HCT116 (cell line): Measurements from ENCODE around the gene RSPO1. TPM values are rescaled to one million over a fixed set of nuclear protein-coding genes. Genes with fewer than 3 reads are reported as not detected.

Source experiments
- ATAC-seq: fragments of 200-7000 bp; cut with Tn5 transposase; 2 replicates; pipeline ENCODE4 v1.9.1; 2020; ENCODE audit warnings: mild to moderate bottlenecking, moderate library complexity
- BruUV-seq: library from RNA; stranded (reverse); fragments of 400-500 nt; replicated peaks from 2 replicates; lab custom pipeline; 2021; lab: Mats Ljungman, UMichigan
- CTCF ChIA-PET: fragments of 300-600 bp; sonication (Branson Sonifier 250); formaldehyde crosslinking; loops from one replicate; lab custom pipeline; 2021; ENCODE audit warnings: antibody characterized with exemption; lab: Charles Lee
- POLR2A ChIA-PET: fragments of 300-600, 350-600 bp; sonication (Branson Sonifier 250); formaldehyde crosslinking; loops from one replicate; lab custom pipeline; 2021; ENCODE audit warnings: antibody characterized with exemption; lab: Charles Lee
- RAD21 ChIA-PET, 2 experiments: fragments of 300-600 bp; sonication (Branson Sonifier 250); formaldehyde crosslinking; loops; one replicate each; lab custom pipeline; 2023; ENCODE audit warnings: low total read pairs in 2 of 2; ENCODE audit not compliant: uncharacterized antibody in 2 of 2, unreplicated experiment in 2 of 2, low non-redundant PET in 1 of 2; lab: Charles Lee
- DNase-seq: peaks from one replicate; pipeline ENCODE4 v3.0.0-alpha.2; 2010; ENCODE audit warnings: low read depth, low spot score
- H2AFZ ChIP-seq: fragments of 200-600 bp; shearing (Covaris generic), sonication (generic); 2 replicates; pipeline ENCODE4 v1.6.1; 2017; ENCODE audit warnings: low read depth, mixed run types, mixed read lengths, antibody characterized with exemption, low read length; ENCODE audit not compliant: poor library complexity, severe bottlenecking
- H3K27ac ChIP-seq: 2 replicates; pipeline ENCODE4 v1.5.1; 2012; ENCODE audit warnings: low read depth, low read length
- H3K27me3 ChIP-seq: fragments of 200-600 bp; sonication (generic); 2 replicates; pipeline ENCODE4 v1.6.1; 2016; ENCODE audit warnings: mixed run types, low read length, mixed read lengths; ENCODE audit not compliant: insufficient read depth
- H3K36me3 ChIP-seq, 2 experiments: fragments of 200-500 bp in 1 of 2; fragments of 200-600 bp in 1 of 2; sonication (Bioruptor generic) in 1 of 2; sonication (generic) in 1 of 2; 2 replicates each; pipeline versions ENCODE4 v1.5.1 to v1.6.1; 2014 to 2016; ENCODE audit warnings: low read length in 2 of 2, inconsistent platforms in 1 of 2, mixed read lengths in 1 of 2, mixed run types in 1 of 2; ENCODE audit not compliant: insufficient read depth in 2 of 2, control insufficient read depth in 1 of 2
- H3K4me1 ChIP-seq, 2 experiments: fragments of 200-600 bp in 1 of 2; sonication (generic) in 1 of 2; 2 replicates each; pipeline versions ENCODE4 v1.5.1 to v1.6.1; 2012 to 2017; ENCODE audit warnings: low read length in 2 of 2, inconsistent platforms in 1 of 2, mild to moderate bottlenecking in 1 of 2, mixed read lengths in 1 of 2, mixed run types in 1 of 2, moderate library complexity in 1 of 2; ENCODE audit not compliant: insufficient read depth in 2 of 2, control insufficient read depth in 1 of 2
- H3K4me2 ChIP-seq: fragments of 200-600 bp; sonication (generic); 2 replicates; pipeline ENCODE4 v1.6.1; 2017; ENCODE audit warnings: mixed run types, low read length, mixed read lengths
- H3K4me3 ChIP-seq, 2 experiments: fragments of 200-600 bp in 1 of 2; sonication (generic) in 1 of 2; replicated peaks in 1 of 2; 2 replicates each; pipeline ENCODE4 v1.5.1; 2011 to 2016; ENCODE audit warnings: low read length in 2 of 2, control low read depth in 1 of 2, low read depth in 1 of 2, mild to moderate bottlenecking in 1 of 2, mixed read lengths in 1 of 2, mixed run types in 1 of 2
- H3K79me2 ChIP-seq: fragments of 200-600 bp; sonication (generic); 2 replicates; pipeline ENCODE4 v1.6.1; 2017; ENCODE audit warnings: mild to moderate bottlenecking, mixed run types, low read length, moderate library complexity, mixed read lengths; ENCODE audit not compliant: insufficient read depth
- H3K9ac ChIP-seq: fragments of 200-600 bp; sonication (generic); 2 replicates; pipeline ENCODE4 v1.6.1; 2016; ENCODE audit warnings: low read length, mixed read lengths
- H3K9me2 ChIP-seq: fragments of 200-600 bp; sonication (generic), shearing (Covaris generic); 2 replicates; pipeline ENCODE4 v1.6.1; 2017; ENCODE audit warnings: mixed run types, mild to moderate bottlenecking, moderate library complexity; ENCODE audit not compliant: insufficient read depth
- H3K9me3 ChIP-seq, 2 experiments: fragments of 200-500 bp in 1 of 2; fragments of 200-600 bp in 1 of 2; sonication (Bioruptor generic) in 1 of 2; sonication (generic) in 1 of 2; 2 replicates each; pipeline ENCODE4 v1.6.1; 2014 to 2017; ENCODE audit warnings: low read length in 2 of 2, mixed read lengths in 2 of 2, inconsistent platforms in 1 of 2, low read depth in 1 of 2, mild to moderate bottlenecking in 1 of 2, mixed run types in 1 of 2, moderate library complexity in 1 of 2; ENCODE audit not compliant: control insufficient read depth in 1 of 2, insufficient read depth in 1 of 2
- H4K20me1 ChIP-seq: fragments of 200-600 bp; sonication (generic), shearing (Covaris generic); 2 replicates; pipeline ENCODE4 v1.6.1; 2017; ENCODE audit warnings: mixed run types, mild to moderate bottlenecking, moderate library complexity; ENCODE audit not compliant: insufficient read depth
- CBX3 ChIP-seq: IDR thresholded peaks from 2 replicates; pipeline ENCODE4 v1.6.1; 2012; ENCODE audit warnings: low read depth
- CEBPB ChIP-seq: IDR thresholded peaks from 2 replicates; pipeline ENCODE4 v1.6.1; 2012; ENCODE audit warnings: low read depth
- EGR1 ChIP-seq: IDR thresholded peaks from 2 replicates; pipeline ENCODE4 v1.6.1; 2012; ENCODE audit warnings: low read depth
- ELF1 ChIP-seq: IDR thresholded peaks from 2 replicates; pipeline ENCODE4 v1.6.1; 2012; ENCODE audit warnings: low read depth, borderline replicate concordance
- EZH2 ChIP-seq: fragments of 200-600 bp; sonication (generic); IDR thresholded peaks from 2 replicates; pipeline ENCODE4 v1.6.1; 2017; ENCODE audit warnings: antibody characterized with exemption, mixed run types
- EZH2phosphoT487 ChIP-seq: fragments of 200-600 bp; IDR thresholded peaks from 2 replicates; pipeline ENCODE4 v1.6.1; 2018; ENCODE audit warnings: antibody characterized with exemption, borderline replicate concordance
- JUND ChIP-seq: IDR thresholded peaks from 2 replicates; pipeline ENCODE4 v1.6.1; 2012
- POLR2A ChIP-seq: IDR thresholded peaks from 2 replicates; pipeline ENCODE4 v1.7.0; 2011; ENCODE audit warnings: borderline replicate concordance; ENCODE audit not compliant: insufficient read depth, insufficient read length; ENCODE audit errors: extremely low read depth
- POLR2AphosphoS5 ChIP-seq: IDR thresholded peaks from 2 replicates; pipeline ENCODE4 v1.6.1; 2011; ENCODE audit warnings: mild to moderate bottlenecking, low read depth, low read length, moderate library complexity
- RAD21 ChIP-seq: IDR thresholded peaks from 2 replicates; pipeline ENCODE4 v1.6.1; 2012; ENCODE audit warnings: low read depth, mild to moderate bottlenecking
- SIN3A ChIP-seq: IDR thresholded peaks from 2 replicates; pipeline ENCODE4 v1.6.1; 2012; ENCODE audit warnings: low read depth
- SP1 ChIP-seq: IDR thresholded peaks from 2 replicates; pipeline ENCODE4 v1.6.1; 2012; ENCODE audit warnings: low read depth
- TCF7L2 ChIP-seq: IDR thresholded peaks from 2 replicates; pipeline ENCODE4 v1.7.0; 2011; ENCODE audit warnings: borderline replicate concordance, inconsistent platforms; ENCODE audit not compliant: insufficient read depth, insufficient read length; ENCODE audit errors: extremely low read depth
- ZFX ChIP-seq: fragments of 450-650 bp; IDR thresholded peaks from 2 replicates; pipeline ENCODE4 v1.6.1; 2017
- ZNF274 ChIP-seq: fragments of 200-500 bp; sonication (Bioruptor generic); IDR thresholded peaks from 2 replicates; pipeline ENCODE4 v1.6.1; 2014; ENCODE audit warnings: mild to moderate bottlenecking, low read depth, low read length, inconsistent platforms
- intact Hi-C: fragments of 100-400 bp; cut with micrococcal nuclease; formaldehyde crosslinking; loops from 2 replicates; pipeline ENCODE4 v1.10.0; 2022
- total RNA-seq: library from RNA; stranded (reverse); gene quantifications from one replicate; pipeline ENCODE4 v1.2.1, GENCODE V29; 2021; ENCODE audit not compliant: unreplicated experiment
- TF ChIP-seq, protein P1 (sequence below): IDR thresholded peaks from 2 replicates; pipeline ENCODE4 v1.6.1; 2012
- TF ChIP-seq, protein P2 (sequence below): IDR thresholded peaks from 2 replicates; pipeline ENCODE4 v1.6.1; 2012
- TF ChIP-seq, protein P3 (sequence below), 3 experiments: fragments of 200-600 bp in 1 of 3; sonication (generic) in 1 of 3; IDR thresholded peaks in 2 of 3; conservative IDR thresholded peaks in 1 of 3; 2 replicates each; pipeline ENCODE4 v1.5.1; 2012 to 2017; ENCODE audit warnings: low read depth in 2 of 3, low read length in 2 of 3, antibody characterized with exemption in 1 of 3, borderline replicate concordance in 1 of 3, control low read depth in 1 of 3, mild to moderate bottlenecking in 1 of 3, mixed read lengths in 1 of 3, mixed run types in 1 of 3, moderate library complexity in 1 of 3; ENCODE audit not compliant: insufficient read depth in 1 of 3
- TF ChIP-seq, protein P4 (sequence below): IDR thresholded peaks from 2 replicates; pipeline ENCODE4 v1.6.1; 2012; ENCODE audit warnings: low read depth

Gene RSPO1
- total RNA-seq, 1 experiment from 2014 or later, result 0.15 TPM

DNA sequence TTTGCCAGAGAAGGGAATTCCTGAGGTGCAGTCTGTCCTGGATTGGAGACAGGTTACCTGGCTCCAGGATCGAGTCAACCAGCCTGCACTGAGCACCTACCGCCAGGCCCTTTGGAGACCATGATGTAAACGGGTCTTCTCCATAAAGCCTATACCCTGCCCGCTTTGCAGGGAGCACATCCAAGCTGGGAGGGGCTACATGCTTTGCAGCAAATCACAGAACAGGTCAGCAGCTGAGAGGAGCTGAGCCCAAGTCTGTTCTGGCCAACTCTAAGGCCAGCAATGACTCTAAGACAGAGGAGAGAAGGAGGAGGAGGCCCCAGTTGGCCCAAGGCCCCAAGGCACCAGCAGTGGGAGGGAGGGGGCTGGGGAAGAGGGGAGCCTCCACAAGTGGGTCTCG, 15.5 kb upstream of the RSPO1 start:
- Histone ChIP-seq H4K20me1 (no peaks in the 10 kb centered on the region), H3K27me3 (no peaks in the 10 kb centered on the region), H3K9me2 (no peaks in the 10 kb centered on the region), H3K36me3 (no peaks in the 10 kb centered on the region), H3K79me2 (no peaks in the 10 kb centered on the region), H3K9ac (no peak overlapping the region), H3K4me1 (no peaks in the 10 kb centered on the region), H3K4me3 (no peak overlapping the region), H3K27ac (no peak overlapping the region), H3K4me2 (no peak overlapping the region), H2AFZ (no peak overlapping the region), H3K9me3 (no peaks in the 10 kb centered on the region)
- ATAC-seq (no peak), DNase-seq (no peak)
- ChIA-PET RAD21 (no interaction called here), CTCF (no interaction called here), POLR2A (no interaction called here)
- TF ChIP-seq SP1 (no peak), POLR2A (no peak), EGR1 (no peak), TCF7L2 (no peak), JUND (no peak), SIN3A (no peak), EZH2 (no peak), ELF1 (no peak), RAD21 (no peak), ZFX (no peak), CEBPB (no peak), POLR2AphosphoS5 (no peak), ZNF274 (no peak), EZH2phosphoT487 (no peak), CBX3 (no peak)
- TF ChIP-seq, protein P1, sequence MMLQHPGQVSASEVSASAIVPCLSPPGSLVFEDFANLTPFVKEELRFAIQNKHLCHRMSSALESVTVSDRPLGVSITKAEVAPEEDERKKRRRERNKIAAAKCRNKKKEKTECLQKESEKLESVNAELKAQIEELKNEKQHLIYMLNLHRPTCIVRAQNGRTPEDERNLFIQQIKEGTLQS, result no peak
- TF ChIP-seq, protein P2, sequence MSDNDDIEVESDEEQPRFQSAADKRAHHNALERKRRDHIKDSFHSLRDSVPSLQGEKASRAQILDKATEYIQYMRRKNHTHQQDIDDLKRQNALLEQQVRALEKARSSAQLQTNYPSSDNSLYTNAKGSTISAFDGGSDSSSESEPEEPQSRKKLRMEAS, result no peak
- TF ChIP-seq, protein P3, sequence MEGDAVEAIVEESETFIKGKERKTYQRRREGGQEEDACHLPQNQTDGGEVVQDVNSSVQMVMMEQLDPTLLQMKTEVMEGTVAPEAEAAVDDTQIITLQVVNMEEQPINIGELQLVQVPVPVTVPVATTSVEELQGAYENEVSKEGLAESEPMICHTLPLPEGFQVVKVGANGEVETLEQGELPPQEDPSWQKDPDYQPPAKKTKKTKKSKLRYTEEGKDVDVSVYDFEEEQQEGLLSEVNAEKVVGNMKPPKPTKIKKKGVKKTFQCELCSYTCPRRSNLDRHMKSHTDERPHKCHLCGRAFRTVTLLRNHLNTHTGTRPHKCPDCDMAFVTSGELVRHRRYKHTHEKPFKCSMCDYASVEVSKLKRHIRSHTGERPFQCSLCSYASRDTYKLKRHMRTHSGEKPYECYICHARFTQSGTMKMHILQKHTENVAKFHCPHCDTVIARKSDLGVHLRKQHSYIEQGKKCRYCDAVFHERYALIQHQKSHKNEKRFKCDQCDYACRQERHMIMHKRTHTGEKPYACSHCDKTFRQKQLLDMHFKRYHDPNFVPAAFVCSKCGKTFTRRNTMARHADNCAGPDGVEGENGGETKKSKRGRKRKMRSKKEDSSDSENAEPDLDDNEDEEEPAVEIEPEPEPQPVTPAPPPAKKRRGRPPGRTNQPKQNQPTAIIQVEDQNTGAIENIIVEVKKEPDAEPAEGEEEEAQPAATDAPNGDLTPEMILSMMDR (IDR thresholded peaks at IDR 0.05 in 2 of 3, conservative IDR thresholded peaks at IDR 0.05 in 1 of 3; ENCODE audit: borderline replicate concordance in 1 of 3, insufficient read depth in 1 of 3, low read depth in 2 of 3, low read length in 2 of 3), result no peak
- TF ChIP-seq, protein P4, sequence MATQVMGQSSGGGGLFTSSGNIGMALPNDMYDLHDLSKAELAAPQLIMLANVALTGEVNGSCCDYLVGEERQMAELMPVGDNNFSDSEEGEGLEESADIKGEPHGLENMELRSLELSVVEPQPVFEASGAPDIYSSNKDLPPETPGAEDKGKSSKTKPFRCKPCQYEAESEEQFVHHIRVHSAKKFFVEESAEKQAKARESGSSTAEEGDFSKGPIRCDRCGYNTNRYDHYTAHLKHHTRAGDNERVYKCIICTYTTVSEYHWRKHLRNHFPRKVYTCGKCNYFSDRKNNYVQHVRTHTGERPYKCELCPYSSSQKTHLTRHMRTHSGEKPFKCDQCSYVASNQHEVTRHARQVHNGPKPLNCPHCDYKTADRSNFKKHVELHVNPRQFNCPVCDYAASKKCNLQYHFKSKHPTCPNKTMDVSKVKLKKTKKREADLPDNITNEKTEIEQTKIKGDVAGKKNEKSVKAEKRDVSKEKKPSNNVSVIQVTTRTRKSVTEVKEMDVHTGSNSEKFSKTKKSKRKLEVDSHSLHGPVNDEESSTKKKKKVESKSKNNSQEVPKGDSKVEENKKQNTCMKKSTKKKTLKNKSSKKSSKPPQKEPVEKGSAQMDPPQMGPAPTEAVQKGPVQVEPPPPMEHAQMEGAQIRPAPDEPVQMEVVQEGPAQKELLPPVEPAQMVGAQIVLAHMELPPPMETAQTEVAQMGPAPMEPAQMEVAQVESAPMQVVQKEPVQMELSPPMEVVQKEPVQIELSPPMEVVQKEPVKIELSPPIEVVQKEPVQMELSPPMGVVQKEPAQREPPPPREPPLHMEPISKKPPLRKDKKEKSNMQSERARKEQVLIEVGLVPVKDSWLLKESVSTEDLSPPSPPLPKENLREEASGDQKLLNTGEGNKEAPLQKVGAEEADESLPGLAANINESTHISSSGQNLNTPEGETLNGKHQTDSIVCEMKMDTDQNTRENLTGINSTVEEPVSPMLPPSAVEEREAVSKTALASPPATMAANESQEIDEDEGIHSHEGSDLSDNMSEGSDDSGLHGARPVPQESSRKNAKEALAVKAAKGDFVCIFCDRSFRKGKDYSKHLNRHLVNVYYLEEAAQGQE, result no peak
- intact Hi-C loops, result no loop called here
- no TSS peak for BruUV-seq
